IMR-90 (cell line): ENCODE results near the gene ELFN1. TPM values are rescaled to one million over a fixed set of nuclear protein-coding genes. Genes with fewer than 3 reads are reported as not detected.

Experiments
- ATAC-seq: fragments of 200-7000 bp; cut with Tn5 transposase; 2 replicates; pipeline ENCODE4 v1.9.1; 2020; ENCODE audit warnings: low read depth, mild to moderate bottlenecking, moderate library complexity
- BruUV-seq: library from RNA; stranded (reverse); fragments of 400-500 nt; replicated peaks from 2 replicates; lab custom pipeline; 2021; lab: Mats Ljungman, UMichigan
- CTCF ChIA-PET: fragments of 300-600 bp; formaldehyde crosslinking; extraction: SDS; loops from one replicate; lab custom pipeline; 2021; ENCODE audit warnings: antibody characterized with exemption; lab: Yijun Ruan, JAX
- POLR2A ChIA-PET: fragments of 300-600 bp; sonication (Branson Sonifier 250); formaldehyde crosslinking; loops from one replicate; lab custom pipeline; 2022; ENCODE audit warnings: antibody characterized with exemption; ENCODE audit not compliant: unreplicated experiment; lab: Charles Lee
- DNase-seq: peaks from one replicate; pipeline ENCODE4 v3.0.0; 2013
- H2AFZ ChIP-seq: replicated peaks from 2 replicates; pipeline ENCODE3; 2013; ENCODE audit warnings: low read length, mild to moderate bottlenecking; ENCODE audit not compliant: poor library complexity
- H2AK5ac ChIP-seq: 2 replicates; pipeline ENCODE4 v1.6.1; 2013; ENCODE audit warnings: low read depth, low read length, inconsistent platforms
- H2AK9ac ChIP-seq: replicated peaks from 2 replicates; pipeline ENCODE3; 2013; ENCODE audit warnings: mild to moderate bottlenecking, low read depth, low read length, moderate library complexity; ENCODE audit not compliant: poor library complexity
- H2BK120ac ChIP-seq: 2 replicates; pipeline ENCODE4 v1.6.1; 2013; ENCODE audit warnings: low read depth, low read length, inconsistent platforms
- H2BK15ac ChIP-seq: 3 replicates; pipeline ENCODE4 v1.6.1; 2013; ENCODE audit warnings: low read depth, low read length, inconsistent platforms
- H2BK20ac ChIP-seq: 2 replicates; pipeline ENCODE4 v1.6.1; 2013; ENCODE audit warnings: low read depth, mild to moderate bottlenecking, inconsistent platforms, low read length, moderate library complexity
- H2BK5ac ChIP-seq: 2 replicates; pipeline ENCODE4 v1.6.1; 2013; ENCODE audit warnings: mild to moderate bottlenecking, low read depth, low read length, inconsistent platforms; ENCODE audit not compliant: poor library complexity, severe bottlenecking
- H3K14ac ChIP-seq: replicated peaks from 2 replicates; pipeline ENCODE4 v1.6.1; 2013; ENCODE audit warnings: low read depth, low read length, inconsistent platforms
- H3K18ac ChIP-seq: 2 replicates; pipeline ENCODE4 v1.6.1; 2013; ENCODE audit warnings: low read depth, low read length, control low read depth
- H3K23ac ChIP-seq: 2 replicates; pipeline ENCODE4 v1.6.1; 2013; ENCODE audit warnings: low read depth, low read length, inconsistent platforms
- H3K27ac ChIP-seq: 2 replicates; pipeline ENCODE4 v1.5.1; 2013; ENCODE audit warnings: mild to moderate bottlenecking, control low read depth, low read length; ENCODE audit not compliant: insufficient read depth
- H3K27me3 ChIP-seq: 2 replicates; pipeline ENCODE4 v1.6.1; 2013; ENCODE audit warnings: low read length; ENCODE audit not compliant: control insufficient read depth, insufficient read depth
- H3K36me3 ChIP-seq: 2 replicates; pipeline ENCODE4 v1.6.1; 2013; ENCODE audit warnings: low read length, mixed read lengths; ENCODE audit not compliant: control insufficient read depth, insufficient read depth
- H3K4ac ChIP-seq: 2 replicates; pipeline ENCODE4 v1.6.1; 2013; ENCODE audit warnings: low read depth, low read length, inconsistent platforms
- H3K4me1 ChIP-seq: 2 replicates; pipeline ENCODE4 v1.6.1; 2013; ENCODE audit warnings: low read length, mixed read lengths; ENCODE audit not compliant: control insufficient read depth, insufficient read depth
- H3K4me2 ChIP-seq: 2 replicates; pipeline ENCODE4 v1.6.1; 2013; ENCODE audit warnings: low read depth, mild to moderate bottlenecking, control low read depth, low read length, moderate library complexity
- H3K4me3 ChIP-seq: 2 replicates; pipeline ENCODE4 v1.5.1; 2013; ENCODE audit warnings: low read depth, mild to moderate bottlenecking, control low read depth, low read length, moderate library complexity; ENCODE audit not compliant: insufficient read depth
- H3K56ac ChIP-seq: 2 replicates; pipeline ENCODE4 v1.6.1; 2013; ENCODE audit warnings: low read length, inconsistent platforms; ENCODE audit not compliant: insufficient read depth; ENCODE audit errors: extremely low read depth
- H3K79me1 ChIP-seq, 2 experiments: 2 replicates each; pipeline ENCODE4 v1.6.1; 2013; ENCODE audit warnings: low read length in 2 of 2, inconsistent platforms in 1 of 2, low read depth in 1 of 2
- H3K9ac ChIP-seq: 2 replicates; pipeline ENCODE4 v1.6.1; 2013; ENCODE audit warnings: low read depth, low read length, control low read depth
- H3K9me1 ChIP-seq: 2 replicates; pipeline ENCODE4 v1.6.1; 2013; ENCODE audit warnings: low read length, inconsistent platforms; ENCODE audit not compliant: insufficient read depth
- H3K9me3 ChIP-seq: 2 replicates; pipeline ENCODE4 v1.6.1; 2013; ENCODE audit warnings: low read length; ENCODE audit not compliant: control insufficient read depth, insufficient read depth
- H4K20me1 ChIP-seq: 2 replicates; pipeline ENCODE4 v1.6.1; 2013; ENCODE audit warnings: low read length, inconsistent platforms; ENCODE audit not compliant: insufficient read depth
- H4K5ac ChIP-seq: 2 replicates; pipeline ENCODE4 v1.6.1; 2013; ENCODE audit warnings: mild to moderate bottlenecking, low read depth, low read length, control low read depth
- H4K8ac ChIP-seq, 2 experiments: 2 replicates each; pipeline ENCODE4 v1.6.1; 2013; ENCODE audit warnings: low read depth in 2 of 2, low read length in 2 of 2, control low read depth in 1 of 2, inconsistent platforms in 1 of 2
- H4K91ac ChIP-seq: 2 replicates; pipeline ENCODE4 v1.6.1; 2013; ENCODE audit warnings: low read depth, low read length, inconsistent platforms; ENCODE audit not compliant: insufficient read depth
- BHLHE40 ChIP-seq: fragments of 150-350 bp; IDR thresholded peaks from 2 replicates; pipeline ENCODE4 v1.6.1; 2016; ENCODE audit warnings: mild to moderate bottlenecking, low read depth, low read length
- CEBPB ChIP-seq: IDR thresholded peaks from 2 replicates; pipeline ENCODE4 v1.6.1; 2012; ENCODE audit warnings: low read depth, low read length, improper control_type of control experiment
- CHD1 ChIP-seq: IDR thresholded peaks from 2 replicates; pipeline ENCODE4 v1.6.1; 2012; ENCODE audit warnings: low read depth, low read length, improper control_type of control experiment
- CTCF ChIP-seq: conservative IDR thresholded peaks from 2 replicates; pipeline ENCODE4 v1.5.1; 2012; ENCODE audit warnings: mild to moderate bottlenecking, low read depth, low read length, improper control_type of control experiment
- ELK1 ChIP-seq: fragments of 150-350 bp; IDR thresholded peaks from 2 replicates; pipeline ENCODE4 v1.6.1; 2016; ENCODE audit warnings: low read depth, mild to moderate bottlenecking, low read length, moderate library complexity, borderline replicate concordance
- FOS ChIP-seq: fragments of 150-350 bp; IDR thresholded peaks from 2 replicates; pipeline ENCODE4 v1.6.1; 2016; ENCODE audit warnings: low read depth, low read length
- MAFK ChIP-seq: IDR thresholded peaks from 2 replicates; pipeline ENCODE4 v1.6.1; 2012; ENCODE audit warnings: low read depth, low read length, improper control_type of control experiment
- MXI1 ChIP-seq: IDR thresholded peaks from 2 replicates; pipeline ENCODE4 v1.6.1; 2012; ENCODE audit warnings: low read depth, mild to moderate bottlenecking, low read length, moderate library complexity, borderline replicate concordance
- RAD21 ChIP-seq: IDR thresholded peaks from 2 replicates; pipeline ENCODE4 v1.6.1; 2012; ENCODE audit warnings: low read length, improper control_type of control experiment
- RCOR1 ChIP-seq: IDR thresholded peaks from 2 replicates; pipeline ENCODE4 v1.6.1; 2012; ENCODE audit warnings: mild to moderate bottlenecking, low read length, improper control_type of control experiment; ENCODE audit not compliant: insufficient replicate concordance
- SMC3 ChIP-seq: fragments of 150-350 bp; IDR thresholded peaks from 2 replicates; pipeline ENCODE4 v1.6.1; 2016; ENCODE audit warnings: low read depth, mild to moderate bottlenecking, antibody characterized with exemption, low read length, moderate library complexity
- USF2 ChIP-seq: fragments of 150-350 bp; IDR thresholded peaks from 2 replicates; pipeline ENCODE4 v1.6.1; 2017; ENCODE audit warnings: mild to moderate bottlenecking, antibody characterized with exemption, low read length, low read depth
- WGBS, 2 experiments: methylation state at CpG; one replicate each; pipeline versions ENCODE4 v1.1.5 to v1.1.7; 2013; ENCODE audit warnings: missing lambda C conversion rate in 2 of 2; ENCODE audit not compliant: insufficient read length in 1 of 2; ENCODE audit errors: extremely low coverage in 2 of 2; 5-methylcytosine and 5-hydroxymethylcytosine counted together
- dilution Hi-C: fragments of 300-500 bp; cut with HindIII; formaldehyde crosslinking; loops from one replicate; pipeline ENCODE4 v1.14.3; 2018; ENCODE audit warnings: low sequenced_read_pairs; ENCODE audit not compliant: unreplicated experiment
- in situ Hi-C: fragments of 300-500 bp; cut with MboI; formaldehyde crosslinking; loops from 3 replicates; pipeline ENCODE4 v1.14.3; 2019; ENCODE audit warnings: low sequenced_read_pairs, inconsistent platforms, mixed read lengths
- intact Hi-C: fragments of 100-400 bp; cut with micrococcal nuclease; formaldehyde crosslinking; loops from 2 replicates; pipeline ENCODE4 v1.10.0; 2022
- polyA plus RNA-seq, 3 experiments: library from polyadenylated mRNA; depleted of rRNA; stranded (reverse); fragments of >200 nt; gene quantifications; 2 replicates each; pipeline ENCODE4 v1.2.3, GENCODE V29; 2012; ENCODE audit warnings: low replicate concordance in 1 of 3
- total RNA-seq: library from RNA; depleted of rRNA; stranded (reverse); fragments of >200 nt; gene quantifications from 2 replicates; pipeline ENCODE4 v1.2.3, GENCODE V29; 2012

Gene ELFN1
- total and polyA plus RNA-seq, 2 of the 4 experiments (the other 2 are of a cell fraction) = 1.6 to 5.2 TPM

- no peak for TF ChIP-seq SMC3
Measured at GRCh38 chr7:1669954-1670893, at the start of gene ELFN1 (continued).

GRCh38 chr7:1620835-1621234 is 49.2 kb upstream of the ELFN1 start:
- Histone ChIP-seq H3K23ac (no peak overlapping the region), H3K9me1 (no peaks in the 10 kb centered on the region), H3K4me1 (no peaks in the 10 kb centered on the region), H2BK120ac (no peak overlapping the region), H3K14ac (no peak overlapping the region), H4K5ac (no peak overlapping the region), H3K4me3 (no peak overlapping the region), H2AK5ac (no peak overlapping the region), H3K36me3 (no peaks in the 10 kb centered on the region), H2BK15ac (no peak overlapping the region), H3K79me1 (no peaks in the 10 kb centered on the region), H2BK20ac (no peak overlapping the region), H3K18ac (no peak overlapping the region), H4K8ac (no peak overlapping the region), H3K9me3 (no peaks in the 10 kb centered on the region), H2BK5ac (no peak overlapping the region), H2AFZ (no peak overlapping the region), H3K27me3 (peaks cover 6% of the 10 kb centered on the region; the same call in 1 of the 2 replicates), H3K56ac (no peak overlapping the region), H3K4ac (no peak overlapping the region), H4K20me1 (no peaks in the 10 kb centered on the region), H4K91ac (no peak overlapping the region), H3K9ac (no peak overlapping the region), H3K27ac (no peak overlapping the region), H2AK9ac (no peak overlapping the region), H3K4me2 (no peak overlapping the region)
- POLR2A ChIA-PET = no interaction called here
- no peak for DNase-seq
- 97% methylated on average over 7 of the region's 27 CpGs; no CpG with 5 or more reads in 1 of the 2 experiments for WGBS, 2 experiments
- in situ Hi-C loops (no loop called here), dilution Hi-C loops (no loop called here), intact Hi-C loops (no loop called here)
- CTCF ChIA-PET = no interaction called here
- ATAC-seq = no peak
- BruUV-seq = no TSS peak
- TF ChIP-seq CTCF (no peak), MAFK (no peak), CHD1 (no peak), RCOR1 (no peak), BHLHE40 (no peak), USF2 (no peak), ELK1 (no peak), SMC3 (no peak), RAD21 (no peak), MXI1 (no peak), CEBPB (no peak), FOS (no peak)
